Limb (tissue), 2 donors: ENCODE data around the gene SLC1A7.

Experiments used
- DNase-seq, 2 donors: peaks; one replicate each; pipeline ENCODE4 v3.0.0-alpha.2; 2016; ENCODE audit errors: extremely low spot score in 2 of 2

Gene SLC1A7

DNA sequence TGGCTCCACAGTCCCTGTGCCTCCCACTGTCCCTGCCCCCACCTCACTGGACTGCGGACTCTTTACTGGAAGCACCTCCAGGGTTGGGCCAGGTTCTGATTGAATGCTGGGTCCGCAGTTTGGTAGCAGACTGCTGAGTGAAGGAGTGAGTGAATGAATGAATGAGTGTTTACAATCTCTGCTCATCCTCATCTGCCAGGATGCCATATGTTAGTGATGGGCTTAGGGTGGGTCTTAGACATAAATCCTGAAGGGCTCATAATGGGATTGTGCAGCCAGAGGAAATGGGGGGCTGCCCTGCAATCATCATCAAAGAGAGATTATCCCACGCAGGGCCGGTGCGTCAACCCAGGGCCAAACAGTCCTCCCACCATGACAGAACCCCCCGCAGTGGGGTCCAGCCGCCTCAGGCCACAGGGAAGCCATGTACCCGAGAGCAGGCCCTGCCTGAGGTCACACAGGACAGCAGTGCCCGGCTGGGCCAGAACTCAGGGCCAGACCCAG is 26.1 kb downstream of the SLC1A7 start:
- no peak for DNase-seq

DNA sequence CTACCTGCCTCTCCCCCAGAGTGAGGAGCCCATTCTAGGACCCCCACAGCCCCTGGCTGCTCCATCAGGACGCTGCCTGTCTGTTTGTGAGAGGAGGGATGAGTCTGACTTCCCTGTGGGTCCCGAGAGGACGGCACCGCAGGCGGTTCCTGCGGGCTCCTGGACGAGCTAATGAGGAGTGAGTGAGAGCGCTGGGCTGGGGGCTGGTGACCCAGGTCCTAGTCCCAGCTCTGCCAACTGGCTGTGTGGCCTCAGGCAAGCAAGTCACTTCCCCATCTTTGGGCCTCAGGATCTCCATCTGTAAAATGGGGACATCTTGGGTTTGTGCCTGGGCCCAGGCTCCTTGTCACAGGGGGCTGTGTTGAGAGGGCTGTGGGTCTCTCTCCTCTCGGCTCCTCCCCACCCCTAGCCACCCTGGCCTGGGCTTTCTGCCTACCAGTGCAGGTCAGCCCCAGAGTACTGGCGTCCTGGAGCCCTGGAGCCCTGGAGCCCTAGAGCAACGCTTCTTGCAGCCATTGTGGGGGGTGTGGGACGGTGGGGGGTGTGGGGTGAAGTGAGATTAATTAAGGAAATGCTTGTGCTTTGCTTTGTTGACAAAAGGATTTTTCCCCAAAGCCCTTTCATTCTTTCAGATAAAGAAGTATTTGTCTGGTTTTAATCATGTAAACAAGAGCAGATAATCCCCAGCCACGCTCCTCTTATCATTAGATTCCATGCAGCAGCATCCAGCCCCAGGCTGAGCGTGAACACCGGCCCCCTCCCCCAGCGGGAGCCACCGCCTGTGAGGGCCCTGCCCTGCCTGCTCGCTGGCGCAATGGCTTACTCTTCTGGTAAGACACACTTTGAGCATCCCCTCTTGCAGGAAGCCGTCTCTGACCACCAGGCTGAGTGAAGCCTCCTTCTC is 26.8 kb downstream of the SLC1A7 start:
- no peak for DNase-seq

DNA sequence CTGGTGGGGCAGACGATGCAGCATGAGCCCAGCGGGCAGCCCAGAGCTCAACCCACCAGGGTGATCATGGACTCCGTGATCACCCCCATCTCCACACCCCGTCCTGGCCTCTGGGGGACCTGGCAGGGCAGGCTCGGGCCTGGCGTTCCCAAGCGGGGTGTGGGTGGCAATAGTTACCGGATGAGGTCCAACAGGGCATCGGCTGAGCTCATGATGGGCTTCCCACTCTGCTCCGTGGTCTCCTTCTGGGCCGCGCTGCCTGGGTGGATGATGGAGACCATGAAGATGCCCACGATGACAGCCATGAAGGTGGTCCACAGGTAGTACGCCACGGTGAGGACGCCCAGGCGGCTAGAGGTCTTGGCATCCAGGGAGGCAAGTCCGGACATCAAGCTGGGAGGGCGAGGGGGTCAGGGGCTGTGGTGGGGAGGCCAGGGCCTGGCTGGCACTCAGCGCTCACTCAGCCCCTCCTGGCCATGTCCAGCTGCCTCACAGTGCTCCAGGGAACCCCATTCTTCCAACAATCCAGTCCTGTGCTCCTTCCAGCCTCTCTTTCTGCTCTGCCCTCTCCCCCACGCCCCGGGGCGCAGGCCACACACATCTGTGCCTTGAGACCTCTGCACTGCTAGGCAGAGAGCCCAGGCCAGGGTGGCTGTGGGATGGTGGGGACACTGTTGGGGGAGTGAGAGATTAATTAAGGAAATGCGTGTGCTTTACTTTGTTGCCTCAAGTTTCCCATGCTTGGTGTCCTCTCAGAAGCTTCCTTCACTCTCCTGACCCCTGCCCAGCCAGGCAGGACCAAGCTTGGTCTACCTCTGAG is 27.6 kb downstream of the SLC1A7 start:
- DNase-seq = no peak

DNA sequence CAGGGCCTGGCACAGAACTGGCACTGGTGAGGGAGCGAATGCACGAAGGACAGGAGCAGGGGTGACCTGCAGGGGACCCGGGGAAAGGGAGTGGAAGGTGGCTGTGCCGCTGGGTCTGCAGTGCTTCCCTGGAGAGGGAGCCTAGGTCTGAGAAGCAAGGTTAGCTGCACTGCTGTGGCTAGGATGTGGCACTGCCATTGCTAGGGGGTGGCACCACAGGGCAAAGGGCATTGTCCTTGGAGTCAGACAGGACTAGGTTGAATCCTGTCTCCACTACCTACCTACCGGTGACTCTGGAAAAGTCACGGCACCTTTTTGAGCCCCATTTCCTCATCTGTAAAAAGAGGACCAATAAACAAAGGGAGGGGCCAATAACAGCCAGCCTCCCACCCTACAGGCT is 28.3 kb downstream of the SLC1A7 start:
- DNase-seq = no peak

DNA sequence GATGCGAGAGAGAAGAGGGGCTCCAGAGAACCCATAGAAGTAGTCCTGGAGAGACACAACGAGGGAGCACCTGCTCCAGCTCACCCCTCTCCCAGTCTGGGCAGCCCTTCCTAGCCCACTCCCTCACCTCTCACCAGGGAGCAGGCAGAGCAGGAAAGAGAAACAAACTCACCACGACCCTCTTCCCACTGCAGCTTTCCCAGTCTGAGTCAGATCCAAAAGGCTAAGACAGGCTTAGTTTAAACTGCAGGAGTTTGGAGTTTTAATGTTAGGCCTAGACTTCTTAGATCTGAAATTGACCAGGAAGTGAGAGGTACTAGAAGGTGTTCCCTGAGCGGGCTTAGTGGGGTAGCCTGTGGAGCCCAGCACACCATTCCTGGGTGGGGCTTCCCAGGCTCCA is 29.6 kb downstream of the SLC1A7 start:
- no peak for DNase-seq

DNA sequence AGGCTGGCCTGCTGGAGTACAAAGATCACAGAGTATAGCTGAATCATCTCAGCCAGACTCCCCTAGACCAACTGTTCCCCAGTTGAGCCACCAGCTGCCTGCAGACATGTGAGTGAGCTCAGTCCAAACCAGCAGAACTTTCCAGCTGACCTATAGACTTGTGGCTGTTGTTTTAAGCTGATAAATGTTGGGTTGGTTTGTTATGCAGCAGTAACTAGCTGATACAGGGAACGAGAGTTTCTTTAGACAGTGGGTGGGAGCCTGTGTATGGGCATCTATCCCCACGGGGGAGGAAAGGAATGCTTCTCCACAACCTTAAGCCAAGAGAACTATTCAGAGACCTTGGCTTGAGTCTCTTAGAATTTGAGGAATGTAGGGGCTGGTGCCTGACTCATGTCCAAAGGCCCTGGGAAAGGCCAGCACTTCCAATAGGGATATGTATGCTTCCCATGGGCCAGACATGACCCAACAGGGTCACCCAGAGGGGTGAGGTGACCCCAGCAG is 30.1 kb downstream of the SLC1A7 start:
- no peak for DNase-seq

DNA sequence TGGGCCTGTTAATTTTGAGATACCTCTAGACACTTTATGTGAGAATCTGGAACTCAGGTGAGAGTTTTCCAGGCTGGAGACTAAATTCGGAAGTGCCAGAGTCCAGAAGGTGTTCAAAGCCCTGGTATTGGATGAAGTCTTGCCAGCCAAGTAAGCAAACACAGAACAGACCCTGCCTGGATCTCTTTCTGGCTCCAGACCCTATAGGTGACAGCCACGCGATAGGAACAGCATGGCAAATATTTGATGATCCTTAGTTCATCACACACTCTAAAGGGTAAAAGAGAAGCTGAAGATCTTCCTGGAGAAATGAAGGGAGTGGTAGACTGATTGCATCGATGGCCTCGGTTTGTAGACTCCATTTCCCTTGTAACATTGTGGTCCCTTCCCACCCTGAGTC is 30.7 kb downstream of the SLC1A7 start:
- DNase-seq = no peak

DNA sequence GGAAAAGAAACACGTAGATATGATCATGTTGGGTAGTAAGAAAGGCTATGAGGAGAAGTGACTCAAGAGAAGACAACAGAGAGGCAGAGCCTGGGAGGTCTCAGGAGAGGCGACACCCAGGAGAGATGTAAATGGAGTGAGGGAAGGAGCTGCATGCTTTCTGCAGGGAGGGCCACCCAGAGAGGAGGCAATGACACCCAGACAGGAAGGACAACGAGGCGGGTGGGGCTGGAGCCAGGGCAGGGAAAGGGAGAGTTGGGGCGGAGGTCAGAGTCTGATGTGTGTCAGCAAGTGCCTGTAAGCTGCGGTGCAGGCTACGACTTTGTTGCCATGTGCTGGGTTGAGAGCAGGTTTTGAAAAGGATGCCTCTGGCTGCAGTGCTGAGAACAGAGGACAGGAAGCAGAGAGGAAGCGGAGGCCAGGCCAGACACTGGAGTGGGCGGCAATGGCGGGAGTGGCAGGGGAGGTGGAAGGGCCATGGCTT is 31.3 kb downstream of the SLC1A7 start:
- no peak for DNase-seq

DNA sequence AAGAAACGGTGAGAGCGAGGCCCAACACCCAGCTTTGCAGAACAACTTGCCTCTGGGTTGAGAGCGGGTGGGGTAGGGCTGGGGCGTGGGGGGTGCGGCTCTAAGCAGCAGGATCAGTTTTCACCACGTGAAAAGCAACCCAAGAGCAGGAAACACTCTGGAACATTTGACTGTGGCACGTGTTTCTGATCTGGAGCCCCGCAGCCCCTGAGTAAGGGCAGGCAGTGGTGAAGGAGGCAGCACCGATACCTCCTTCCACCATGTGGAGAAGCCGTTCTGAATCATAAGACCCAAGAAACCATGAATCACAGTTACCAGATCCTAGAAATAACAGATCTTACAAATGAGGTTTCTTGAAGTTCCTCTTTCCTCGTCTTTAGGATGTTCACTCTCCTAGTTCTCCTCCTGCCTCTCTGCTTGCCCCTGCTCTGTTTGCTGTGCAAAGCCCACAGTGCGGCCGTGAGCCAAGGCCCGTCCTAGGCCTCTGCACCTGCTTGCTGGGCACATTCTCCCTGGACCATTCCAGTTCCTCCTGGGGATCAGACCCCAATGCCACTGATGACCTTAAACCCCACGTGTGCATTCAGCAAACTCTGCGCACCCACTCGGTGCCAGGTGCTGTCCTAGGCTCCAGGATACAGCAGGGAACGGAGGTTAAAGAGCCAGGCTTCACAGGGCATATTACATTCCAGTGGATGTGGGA is 31.9 kb downstream of the SLC1A7 start:
- DNase-seq = peak in 1 of 2 donors; percentile 55

DNA sequence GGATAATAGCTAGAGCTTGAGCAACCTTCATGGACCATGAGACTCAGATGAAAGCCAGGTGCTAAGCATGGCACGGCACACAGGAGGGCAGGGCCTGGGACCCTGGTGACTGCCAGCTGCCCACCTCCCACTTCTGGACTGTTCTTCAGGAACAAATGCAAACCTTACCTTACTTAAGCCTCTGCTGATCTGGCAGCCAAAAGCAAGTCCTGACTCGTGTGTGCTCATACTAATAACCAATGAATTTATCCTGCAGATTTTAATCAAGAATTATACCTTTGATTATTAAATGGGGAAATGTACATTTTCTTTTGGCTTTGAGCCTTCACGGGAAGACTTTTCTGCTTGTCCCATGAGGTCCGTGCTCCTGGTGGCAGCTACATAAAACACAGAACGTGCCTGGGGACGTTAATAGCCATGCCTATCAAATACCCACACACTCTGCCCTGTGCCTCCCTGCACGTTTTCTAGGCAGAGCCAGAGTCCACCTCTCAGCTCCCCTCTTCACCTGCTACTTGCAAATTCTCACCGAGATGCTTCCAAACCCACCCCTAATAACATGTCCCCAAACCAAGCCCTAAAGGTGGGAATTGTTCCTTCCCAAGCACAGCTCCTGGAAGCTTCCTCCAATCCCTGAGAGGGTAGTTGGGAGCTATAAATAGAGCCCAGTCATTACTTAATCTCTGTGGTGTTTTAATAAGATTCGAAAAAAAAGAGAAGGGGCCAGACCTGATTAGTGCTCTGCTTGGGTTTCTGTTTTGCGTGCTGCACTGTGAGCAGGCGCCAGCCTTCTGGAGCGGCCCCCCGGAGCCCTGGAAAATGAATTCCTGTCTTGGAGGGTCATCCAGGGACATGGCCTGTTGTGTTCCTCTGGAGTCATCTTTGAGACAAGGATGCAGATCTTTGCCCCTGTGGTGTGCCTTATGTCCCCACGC is 33.5 kb downstream of the SLC1A7 start:
- no peak for DNase-seq

DNA sequence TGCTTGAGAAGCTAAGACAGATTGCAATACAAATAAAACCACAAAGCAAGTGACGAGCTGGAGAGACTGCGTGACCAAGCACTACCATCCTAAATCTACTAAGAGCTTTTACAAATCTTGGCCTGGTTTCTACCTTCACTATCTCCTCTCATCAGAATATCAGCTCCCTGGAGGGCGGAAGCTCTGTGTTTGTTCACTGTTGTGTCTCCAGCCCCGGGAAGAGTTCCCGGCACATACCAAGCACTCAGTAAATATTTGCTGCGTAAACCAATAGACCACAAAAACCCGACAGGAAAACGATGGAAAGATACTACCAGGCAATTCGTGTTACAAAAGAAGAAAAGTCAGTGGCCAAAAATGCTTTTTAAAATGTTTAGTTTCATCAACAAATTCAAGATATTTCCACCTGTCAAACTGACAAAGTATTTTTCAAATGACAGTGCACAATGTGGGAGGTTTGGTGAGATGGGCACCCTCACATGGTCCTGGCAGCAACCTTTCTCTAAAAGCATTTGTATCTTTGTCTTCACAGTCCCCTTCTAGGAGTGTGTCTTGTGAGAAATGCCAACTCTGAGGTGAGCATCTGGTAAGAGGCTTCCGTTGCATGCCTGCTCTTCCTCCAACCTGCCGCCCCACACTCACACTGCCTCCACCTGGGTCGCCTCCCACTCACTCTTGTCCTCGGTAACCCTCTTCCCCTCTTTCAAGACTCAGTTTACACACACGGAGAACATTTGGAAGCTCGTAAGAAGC is 34.7 kb downstream of the SLC1A7 start:
- DNase-seq = no peak

DNA sequence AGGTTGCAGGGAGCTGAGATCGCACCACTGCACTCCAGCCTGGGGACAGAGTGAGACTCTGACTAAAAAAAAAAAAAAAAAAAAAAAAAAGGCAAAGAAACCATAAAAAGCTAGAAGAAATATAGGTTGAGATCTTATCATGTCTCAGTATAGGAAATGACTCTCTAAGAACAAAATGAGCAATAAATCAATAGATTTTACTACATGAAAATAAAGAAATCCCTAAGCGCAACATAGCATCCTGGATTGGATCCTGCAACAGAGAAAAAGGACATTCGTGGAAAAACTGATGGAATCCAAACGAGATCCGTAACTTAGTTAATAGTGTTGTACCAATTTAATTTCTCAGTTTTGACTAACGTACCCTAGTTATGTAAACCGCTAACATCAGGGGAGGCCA is 35.3 kb downstream of the SLC1A7 start:
- DNase-seq = no peak

DNA sequence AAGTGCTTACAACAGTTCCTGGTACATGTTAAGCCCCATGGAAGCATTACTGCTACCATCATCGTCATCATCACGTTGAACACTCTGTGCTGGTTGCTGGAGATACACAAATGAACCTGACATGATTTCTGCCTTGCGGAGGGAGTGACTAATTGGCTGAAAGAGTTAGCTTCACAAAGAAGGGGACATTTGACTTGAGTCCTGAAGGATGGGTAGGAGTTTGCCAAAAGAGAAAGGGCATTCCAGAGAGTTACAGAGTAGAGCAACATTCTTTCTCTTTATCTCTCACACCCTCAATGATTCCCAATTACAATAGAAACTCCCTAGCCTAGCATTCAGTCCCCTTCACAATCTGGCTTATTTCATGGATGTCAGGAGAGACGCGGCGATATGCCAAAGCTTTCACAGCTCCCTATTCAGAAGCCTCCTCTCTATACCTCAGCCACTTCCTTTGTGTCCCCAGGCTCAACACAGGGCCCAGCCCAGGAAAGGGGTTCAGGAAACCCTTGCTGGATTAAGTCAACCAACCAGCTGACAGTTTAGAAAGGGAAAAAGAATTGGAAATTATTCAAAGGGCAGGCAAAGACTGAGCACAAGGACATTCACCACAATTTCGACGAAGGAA is 38.0 kb downstream of the SLC1A7 start:
- no peak for DNase-seq

DNA sequence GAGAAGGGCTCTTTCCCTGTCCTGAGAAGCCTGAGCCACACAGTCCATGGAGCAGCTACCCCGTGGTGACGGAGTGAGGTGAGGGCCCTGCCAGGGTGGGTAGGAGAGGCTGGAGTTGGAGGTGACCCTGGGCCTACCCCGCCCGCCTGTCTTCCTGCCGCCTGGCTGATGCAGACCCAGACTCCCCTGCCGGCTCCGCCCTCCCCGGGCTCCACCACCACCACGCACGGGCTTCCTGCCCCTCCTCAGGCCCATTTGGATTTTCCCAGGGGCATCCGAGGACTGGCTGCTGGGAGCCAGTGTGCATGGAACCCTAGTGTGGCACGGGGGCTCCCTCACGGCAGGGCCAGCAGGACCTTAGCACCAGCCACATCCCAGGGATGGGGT is 47.9 kb downstream of the SLC1A7 start:
- no peak for DNase-seq

DNA sequence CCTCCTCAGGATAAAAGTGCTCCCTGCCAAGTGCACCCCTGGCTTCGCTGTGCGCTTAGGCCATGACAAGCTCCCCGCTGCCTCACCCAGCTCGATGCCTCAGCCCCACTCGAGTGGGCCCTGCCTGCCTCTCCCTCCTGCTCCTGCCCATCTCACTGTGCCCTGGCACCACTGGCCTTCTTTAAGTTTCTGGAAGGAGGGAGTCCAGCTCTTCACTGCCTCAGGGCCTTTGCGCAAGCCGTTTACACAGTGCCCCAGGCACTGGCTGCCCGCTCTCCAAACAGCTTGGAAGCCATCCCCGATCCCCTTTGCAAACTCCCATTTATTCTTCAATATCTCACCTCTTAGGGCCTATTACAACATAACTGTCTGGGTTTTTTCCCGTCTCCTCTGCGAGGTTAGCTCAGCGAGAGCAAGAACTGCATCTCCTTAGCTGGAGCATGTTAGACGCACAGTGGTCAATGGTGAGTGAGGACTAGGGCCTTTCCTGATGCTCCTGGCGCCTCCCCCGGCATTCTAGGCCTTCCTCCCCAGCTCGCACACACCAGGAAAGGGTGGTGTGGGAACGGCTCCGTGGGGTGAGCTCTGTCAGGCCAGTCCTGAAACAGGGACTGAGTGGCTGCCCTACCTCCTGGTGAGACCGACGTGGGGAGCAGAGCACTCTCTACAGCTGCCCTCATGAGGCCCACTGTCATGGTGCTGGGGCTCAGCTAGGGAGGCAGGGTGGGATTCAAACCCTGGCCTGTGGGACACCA is 48.5 kb downstream of the SLC1A7 start:
- no peak for DNase-seq

DNA sequence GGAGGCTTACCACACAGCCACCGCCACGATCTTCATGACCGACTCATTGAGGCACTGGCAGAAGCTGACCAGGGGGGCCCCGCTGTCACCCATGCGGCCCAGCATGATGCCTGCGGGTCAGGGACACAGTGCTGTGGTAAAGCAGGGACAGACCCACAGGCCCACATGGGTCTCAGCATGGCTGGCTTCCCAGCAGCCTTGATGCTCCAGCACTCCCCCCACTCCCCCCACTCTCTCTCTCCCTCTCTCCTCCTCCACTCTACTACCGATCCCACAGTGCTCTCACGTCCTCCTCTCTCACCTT is 49.0 kb downstream of the SLC1A7 start:
- DNase-seq = no peak

DNA sequence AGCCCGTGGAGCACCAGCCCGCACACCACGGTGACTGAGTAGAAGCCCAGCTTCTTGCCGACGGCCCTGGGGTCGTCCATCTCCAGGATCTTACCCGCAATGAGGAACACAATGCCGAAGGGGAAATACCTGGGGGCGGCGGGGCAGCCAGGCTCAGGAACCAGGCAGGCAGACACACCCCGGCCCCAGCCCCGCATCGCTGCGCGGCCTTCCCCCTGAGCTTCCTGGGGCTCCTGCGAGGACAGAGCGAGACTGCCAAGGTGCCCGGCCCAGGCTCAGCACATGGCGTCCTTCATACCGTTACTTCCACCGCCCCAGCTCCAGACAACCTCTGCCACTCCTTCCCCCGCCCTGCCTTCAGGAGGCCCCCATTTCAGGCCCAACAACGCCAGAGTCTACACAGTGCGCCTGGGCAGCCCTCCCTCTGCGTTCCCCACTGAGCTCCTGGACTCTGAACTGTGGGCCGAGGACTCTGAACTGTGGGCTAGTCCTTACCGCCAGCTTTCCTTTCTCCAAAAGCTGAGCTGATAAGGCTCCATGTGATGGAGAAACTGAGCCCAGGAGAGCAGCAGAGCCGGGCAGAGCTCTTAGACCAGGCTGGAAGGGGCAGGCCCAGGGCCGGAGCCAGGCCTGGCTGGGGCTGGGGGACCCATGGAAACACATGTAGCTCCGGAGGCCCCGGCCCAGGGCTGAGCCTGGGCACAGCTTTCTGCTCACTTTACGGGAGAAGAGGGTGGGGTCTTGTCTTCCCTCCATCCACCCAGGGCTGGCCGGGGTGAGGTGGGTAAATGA is 49.6 kb downstream of the SLC1A7 start:
- DNase-seq = no peak
